Small intestine (tissue), 7 donors: ENCODE data around the gene RELCH. TPM values are rescaled to one million over a fixed set of nuclear protein-coding genes. Genes with fewer than 3 reads are reported as not detected.
A peak's percentile ranks its signal among the peaks of the same experiment; 100 is the strongest.

Source experiments
- DNase-seq, 2 donors: peaks; one replicate each; pipeline versions ENCODE4 v3.0.0 to v3.0.0-alpha.2; 2013
- FAIRE-seq: peaks from 2 replicates; lab custom pipeline; 2012; peaks lifted over from hg19 to GRCh38; lab: Jason Lieb, UNC
- H3K27ac ChIP-seq, 3 donors: one replicate each; pipeline ENCODE4 v1.5.1; 2013; ENCODE audit warnings: low read length in 2 of 3, mild to moderate bottlenecking in 2 of 3, control low read depth in 1 of 3, inconsistent platforms in 1 of 3, low read depth in 1 of 3, moderate library complexity in 1 of 3
- H3K27me3 ChIP-seq, 3 donors: one replicate each; pipeline ENCODE4 v1.6.1; 2013; ENCODE audit warnings: low read length in 3 of 3, inconsistent platforms in 1 of 3; ENCODE audit not compliant: control insufficient read depth in 3 of 3, insufficient read depth in 3 of 3
- H3K36me3 ChIP-seq, 3 donors: one replicate each; pipeline ENCODE4 v1.6.1; 2013; ENCODE audit warnings: low read length in 3 of 3, inconsistent platforms in 1 of 3, low read depth in 1 of 3, mild to moderate bottlenecking in 1 of 3, moderate library complexity in 1 of 3; ENCODE audit not compliant: control insufficient read depth in 3 of 3, insufficient read depth in 2 of 3
- H3K4me1 ChIP-seq, 3 donors: one replicate each; pipeline ENCODE4 v1.6.1; 2013; ENCODE audit warnings: low read length in 2 of 3, inconsistent platforms in 1 of 3, low read depth in 1 of 3, mild to moderate bottlenecking in 1 of 3, moderate library complexity in 1 of 3; ENCODE audit not compliant: control insufficient read depth in 3 of 3, insufficient read depth in 2 of 3
- H3K4me3 ChIP-seq, 3 donors: one replicate each; pipeline ENCODE4 v1.5.1; 2013; ENCODE audit warnings: low read length in 3 of 3, control low read depth in 1 of 3, inconsistent platforms in 1 of 3, low read depth in 1 of 3, mild to moderate bottlenecking in 1 of 3, moderate library complexity in 1 of 3
- H3K9me3 ChIP-seq, 2 donors: one replicate each; pipeline ENCODE4 v1.6.1; 2013; ENCODE audit warnings: low read depth in 1 of 2, low read length in 1 of 2; ENCODE audit not compliant: control insufficient read depth in 2 of 2, insufficient read depth in 1 of 2
- WGBS, 3 donors: extraction: QIAGEN DNeasy Blood & Tissue Kit; methylation state at CpG; one replicate each; pipeline ENCODE4 v1.1.7; 2013; 5-methylcytosine and 5-hydroxymethylcytosine counted together
- polyA plus RNA-seq, 4 donors: library from polyadenylated mRNA; stranded (reverse) in 3 of 4; unstranded in 1 of 4; fragments of 200-250 nt in 3 of 4; fragments of 120-200 nt in 1 of 4; gene quantifications; one replicate each; pipeline versions ENCODE4 v1.2.1 to v1.2.3, GENCODE V29; 2013
- donor health status: healthy with polysubstance abuse.
- donor health status: control.
- donor health status: control.
- donor health status: Bipolar disorder and iron deficiency.
- donor health status: healthy.

Gene RELCH
- polyA plus RNA-seq, 4 donors = 8.6 to 26.1 (median 11.1) TPM

DNA sequence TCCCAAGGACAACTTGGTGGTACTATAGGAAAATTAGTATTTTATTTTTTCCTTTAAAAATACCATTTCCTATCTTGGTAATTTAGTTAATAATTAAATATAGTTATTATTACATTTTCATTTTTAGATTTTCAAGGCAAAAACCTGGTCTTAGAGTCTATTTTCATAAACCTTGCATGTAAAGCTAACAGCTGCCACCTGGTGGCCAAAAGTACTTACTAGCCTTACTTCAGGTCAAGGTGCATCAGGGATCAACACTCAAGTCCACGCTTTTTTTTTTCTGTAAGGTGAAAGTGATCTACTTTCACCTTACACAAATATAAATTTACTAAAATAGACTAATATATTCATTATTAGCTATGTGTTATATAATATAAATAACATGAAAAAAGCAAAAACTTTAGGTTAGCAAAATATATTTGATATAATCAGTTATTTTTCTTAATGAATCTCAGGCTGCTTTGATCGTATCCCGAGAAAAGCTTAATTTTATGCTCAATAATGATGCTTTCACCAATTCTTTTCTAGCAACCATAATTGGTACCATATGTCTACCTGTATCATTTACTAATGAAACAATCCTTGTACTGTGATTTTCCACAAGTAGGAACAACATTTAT, 62.5 kb downstream of the RELCH start:
- Histone ChIP-seq H3K36me3 (peaks cover 0 to 11% (median 6%) of the 10 kb centered on the region in 3 donors), H3K9me3 (no peaks in the 10 kb centered on the region), H3K4me3 (no peak overlapping the region), H3K27ac (no peak overlapping the region), H3K4me1 (no peaks in the 10 kb centered on the region), H3K27me3 (no peaks in the 10 kb centered on the region)
- FAIRE-seq (peak; percentile 95), DNase-seq (peak; percentile 84 to 88)
- 65 to 74% (median 73%) methylated on average over 3 of the region's 3 CpGs for WGBS, 3 donors

DNA sequence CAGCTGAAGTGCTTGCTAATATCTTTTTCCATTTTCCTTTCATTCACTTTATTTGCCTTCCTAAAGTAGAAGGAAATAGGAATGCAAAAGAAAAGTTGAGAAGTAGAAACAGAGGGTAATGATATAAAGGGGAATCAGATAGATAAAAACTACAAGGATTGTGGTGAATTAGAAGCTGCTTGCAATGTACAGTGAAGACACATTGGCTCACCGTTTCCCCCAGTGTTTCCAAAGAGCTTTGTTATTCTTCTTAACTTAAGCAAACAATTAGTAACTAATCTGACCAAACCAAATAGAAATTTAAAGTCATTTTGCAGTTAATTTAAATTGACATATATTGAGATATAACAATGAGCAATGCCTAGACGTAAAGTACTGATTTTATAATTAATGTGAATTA, 63.4 kb downstream of the RELCH start:
- Histone ChIP-seq H3K27me3 (no peaks in the 10 kb centered on the region), H3K4me3 (no peak overlapping the region), H3K9me3 (no peaks in the 10 kb centered on the region), H3K4me1 (no peaks in the 10 kb centered on the region), H3K36me3 (peaks cover 0 to 7% (median 7%) of the 10 kb centered on the region in 3 donors), H3K27ac (no peak overlapping the region)
- WGBS, 3 donors = 75 to 84% (median 78%) methylated on average over 2 of the region's 2 CpGs
- no peak for FAIRE-seq
- DNase-seq = no peak

DNA sequence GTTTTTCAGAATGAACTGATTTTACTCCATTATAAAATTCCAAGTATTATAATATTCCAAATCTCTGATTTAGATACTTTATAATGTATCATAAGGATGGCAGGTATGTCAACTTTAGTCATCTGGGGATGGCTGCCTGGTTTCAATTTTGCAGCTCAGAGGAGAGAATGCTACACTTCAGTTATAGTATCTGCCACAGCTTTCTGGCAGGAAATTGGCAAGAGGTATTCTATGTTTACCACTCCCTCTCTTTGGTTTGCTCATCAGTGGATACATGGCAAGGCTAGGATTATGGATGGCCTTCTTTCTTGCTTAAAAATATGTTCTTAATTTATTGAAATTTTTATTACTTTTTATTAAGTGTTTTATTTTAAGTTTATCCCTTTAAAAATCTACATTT, 71.0 kb downstream of the RELCH start:
- H3K36me3 ChIP-seq = peaks cover 0 to 13% (median 0%) of the 10 kb centered on the region in 3 donors
- H3K4me3 ChIP-seq = no peak overlapping the region
- H3K4me1 ChIP-seq = peaks cover 0 to 2% (median 0%) of the 10 kb centered on the region in 3 donors
- no peaks in the 10 kb centered on the region for H3K9me3 ChIP-seq
- DNase-seq (no peak), FAIRE-seq (no peak)
- H3K27me3 ChIP-seq = no peaks in the 10 kb centered on the region
- H3K27ac ChIP-seq = no peak overlapping the region

DNA sequence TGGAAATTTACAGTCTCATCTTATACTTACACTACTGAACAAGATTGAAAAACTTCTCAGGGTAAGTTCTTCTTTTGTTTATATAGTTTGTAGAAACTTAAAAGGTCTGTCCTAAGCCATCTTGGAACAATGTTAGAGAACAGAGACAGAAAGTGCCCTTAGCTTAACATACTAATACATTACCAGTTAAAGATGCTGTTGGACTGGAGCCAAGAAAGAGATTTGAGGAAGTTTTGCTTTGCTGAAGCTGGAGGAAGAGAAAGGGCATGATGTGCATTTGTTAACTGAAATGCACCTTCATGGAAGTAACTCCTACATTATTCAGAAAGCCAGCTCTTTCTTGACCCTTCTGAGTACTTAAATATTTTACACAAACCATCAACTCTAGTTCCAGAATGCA, 71.6 kb downstream of the RELCH start:
- peak; percentile 22 to 23 for DNase-seq
- peaks cover 0 to 2% (median 0%) of the 10 kb centered on the region in 3 donors for H3K4me1 ChIP-seq
- H3K27me3 ChIP-seq = no peaks in the 10 kb centered on the region
- H3K36me3 ChIP-seq = peaks cover 0 to 13% (median 0%) of the 10 kb centered on the region in 3 donors
- no peak for FAIRE-seq
- no peak overlapping the region for H3K27ac ChIP-seq
- H3K9me3 ChIP-seq = no peaks in the 10 kb centered on the region
- H3K4me3 ChIP-seq = no peak overlapping the region

DNA sequence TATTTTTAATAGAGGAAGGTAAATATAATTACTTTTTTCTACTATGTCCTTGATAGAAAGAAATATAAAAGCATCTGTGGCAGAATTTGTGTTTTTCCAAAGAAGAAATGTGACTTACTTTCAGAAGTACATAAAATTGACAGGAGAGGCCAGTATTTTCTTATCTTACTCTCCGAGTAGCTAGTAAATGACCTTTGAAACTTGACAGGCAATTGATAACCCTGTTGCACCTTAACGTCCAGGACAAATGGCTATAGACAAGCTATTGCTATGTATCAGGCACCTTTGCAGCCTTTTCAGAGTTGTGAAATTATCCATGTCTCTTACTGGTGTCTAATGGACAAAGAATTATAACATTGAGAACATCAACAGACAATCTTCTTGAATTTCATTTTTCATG, 75.0 kb downstream of the RELCH start:
- peak; percentile 52 to 79 for DNase-seq
- Histone ChIP-seq H3K4me3 (no peak overlapping the region), H3K27ac (no peak overlapping the region), H3K9me3 (no peaks in the 10 kb centered on the region), H3K36me3 (peaks cover 0 to 12% (median 0%) of the 10 kb centered on the region in 3 donors), H3K4me1 (peaks cover 0 to 2% (median 0%) of the 10 kb centered on the region in 3 donors), H3K27me3 (no peaks in the 10 kb centered on the region)
- WGBS, 3 donors = 9 to 55% (median 41%) methylated on average over 2 of the region's 2 CpGs
- FAIRE-seq = no peak

DNA sequence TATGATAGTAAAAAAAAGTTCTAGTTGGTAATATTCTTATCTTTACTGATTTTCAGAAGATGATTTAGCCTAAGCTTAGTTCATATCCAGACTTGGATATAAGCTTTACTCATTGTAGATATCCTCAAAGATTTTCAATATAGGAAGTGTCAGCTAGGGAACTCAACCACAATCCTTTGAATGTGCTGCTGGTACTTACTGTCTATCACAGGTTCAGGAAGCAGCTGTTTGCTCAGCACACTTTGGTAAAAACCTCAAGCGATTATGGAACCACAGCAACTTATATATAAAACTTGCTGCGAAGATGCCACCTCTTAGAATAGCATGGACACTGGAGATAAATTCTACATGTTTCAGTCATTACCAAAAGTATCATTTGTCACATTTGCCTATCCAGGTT, 77.9 kb downstream of the RELCH start:
- H3K4me1 ChIP-seq = peaks cover 0 to 2% (median 0%) of the 10 kb centered on the region in 3 donors
- DNase-seq = no peak
- H3K4me3 ChIP-seq = no peak overlapping the region
- no peak overlapping the region for H3K27ac ChIP-seq
- 70 to 90% (median 89%) methylated on average over 2 of the region's 2 CpGs for WGBS, 3 donors
- H3K36me3 ChIP-seq = peaks cover 0 to 12% (median 0%) of the 10 kb centered on the region in 3 donors
- no peak for FAIRE-seq
- H3K27me3 ChIP-seq = no peaks in the 10 kb centered on the region
- no peaks in the 10 kb centered on the region for H3K9me3 ChIP-seq

DNA sequence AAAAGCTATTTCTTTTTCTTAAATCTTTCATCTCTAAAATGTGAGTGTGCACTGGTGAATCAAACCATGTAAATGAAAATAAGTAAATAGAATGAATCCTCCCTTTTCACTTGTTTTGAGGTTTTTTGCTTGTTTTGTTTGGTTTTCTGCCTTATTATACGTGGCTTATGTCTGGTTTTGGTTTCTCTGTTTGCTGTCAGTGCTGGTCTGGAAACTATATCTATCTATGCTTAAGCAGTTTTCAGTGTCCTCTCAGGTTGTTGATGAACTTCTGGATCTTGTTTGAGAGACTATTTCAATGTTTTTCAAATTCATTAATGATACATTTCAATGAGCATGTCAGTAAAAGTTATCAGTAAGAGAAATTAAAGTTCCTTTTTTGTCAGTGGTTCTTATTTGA, 90.0 kb downstream of the RELCH start:
- H3K27me3 ChIP-seq = no peaks in the 10 kb centered on the region
- H3K27ac ChIP-seq = no peak overlapping the region
- FAIRE-seq (no peak), DNase-seq (no peak)
- WGBS, 3 donors = 79 to 86% (median 81%) methylated on average over 1 of the region's 1 CpG
- no peak overlapping the region for H3K4me3 ChIP-seq
- no peaks in the 10 kb centered on the region for H3K4me1 ChIP-seq
- no peaks in the 10 kb centered on the region for H3K9me3 ChIP-seq
- H3K36me3 ChIP-seq = peaks cover 0 to 6% (median 3%) of the 10 kb centered on the region in 3 donors

DNA sequence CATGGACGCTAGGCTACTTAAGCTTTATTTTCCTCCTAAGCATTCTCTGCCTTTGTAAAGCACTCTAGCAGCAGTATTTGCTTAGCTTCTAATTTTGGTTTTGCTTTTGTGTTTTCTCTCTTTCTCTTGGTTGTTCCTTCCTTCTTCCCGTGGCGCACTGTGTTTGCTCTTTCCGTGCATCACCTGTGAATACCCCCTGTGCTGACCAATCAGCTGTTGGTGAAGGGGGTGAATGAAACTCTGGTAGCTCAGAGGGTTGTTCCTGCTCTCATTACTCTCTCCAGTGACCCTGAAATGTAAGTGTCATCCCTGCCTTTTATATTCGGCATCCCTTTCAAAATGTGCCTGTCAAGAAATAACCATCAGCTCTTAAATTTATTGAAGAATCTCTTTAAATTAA, 92.5 kb downstream of the RELCH start:
- Histone ChIP-seq H3K4me3 (no peak overlapping the region), H3K27ac (no peak overlapping the region), H3K27me3 (no peaks in the 10 kb centered on the region), H3K4me1 (no peaks in the 10 kb centered on the region), H3K36me3 (peaks cover 0 to 6% (median 6%) of the 10 kb centered on the region in 3 donors), H3K9me3 (no peaks in the 10 kb centered on the region)
- WGBS, 3 donors = 63 to 90% (median 85%) methylated on average over 5 of the region's 5 CpGs
- no peak for FAIRE-seq
- DNase-seq = no peak

DNA sequence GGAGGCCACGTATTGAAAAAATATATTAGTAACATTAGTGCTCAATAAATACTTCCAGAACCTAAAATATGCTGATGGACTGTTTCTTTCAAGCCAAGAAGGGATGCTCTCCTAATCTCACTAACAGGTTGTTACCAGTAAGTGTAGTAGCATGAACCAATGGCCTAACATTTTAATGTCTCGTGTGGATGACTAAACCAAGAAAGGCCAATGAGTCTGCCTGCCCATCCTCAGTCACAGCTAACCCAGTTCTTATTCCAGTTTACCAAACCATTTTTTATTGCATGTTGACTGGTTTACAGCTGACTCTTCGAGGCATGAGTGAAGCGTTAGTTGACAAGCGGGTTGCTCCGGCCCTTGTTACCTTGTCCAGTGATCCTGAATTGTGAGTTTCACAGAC, 93.0 kb downstream of the RELCH start:
- WGBS, 3 donors = 89 to 96% (median 94%) methylated on average over 6 of the region's 6 CpGs
- FAIRE-seq = no peak
- no peaks in the 10 kb centered on the region for H3K4me1 ChIP-seq

More for the DNA sequence above, 93.0 kb downstream of the RELCH start:
- no peaks in the 10 kb centered on the region for H3K27me3 ChIP-seq
- no peak overlapping the region for H3K27ac ChIP-seq
- H3K4me3 ChIP-seq = no peak overlapping the region
- H3K9me3 ChIP-seq = no peaks in the 10 kb centered on the region
- H3K36me3 ChIP-seq = peaks cover 0 to 6% (median 3%) of the 10 kb centered on the region in 3 donors
- no peak for DNase-seq
